ENCODE data around the gene MGAT5. TPM values are rescaled to one million over a fixed set of nuclear protein-coding genes. Genes with fewer than 3 reads are reported as not detected.

The MGAT5 gene
- total and polyA plus RNA-seq, 4 donors, result 6.1 to 49.7 (median 22.1) TPM

DNA sequence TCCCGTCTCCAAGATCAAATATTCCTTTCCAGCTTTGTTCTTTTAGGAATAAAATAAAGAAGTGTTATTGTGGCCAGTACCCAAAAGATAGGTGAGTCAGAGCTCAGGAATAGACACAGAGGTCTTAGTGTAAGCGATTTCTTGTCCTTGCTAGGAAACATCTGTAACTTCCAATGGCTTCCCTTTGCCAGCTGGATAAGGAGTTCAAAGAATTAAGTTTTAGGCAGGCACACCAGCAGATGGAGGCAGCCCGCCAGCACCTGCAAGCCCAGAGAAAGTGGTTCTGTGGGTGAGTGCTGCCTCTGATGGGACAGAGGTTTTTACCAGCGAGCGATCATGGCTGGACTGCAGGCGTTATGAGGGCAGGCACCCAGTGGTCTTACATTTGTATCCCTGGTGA, 125.4 kb downstream of the MGAT5 start:
- Histone ChIP-seq H3K27me3 (ENCODE audit: control insufficient read depth in 1 of 2, insufficient read depth in 2 of 2, low read length in 1 of 2) (no peaks in the 10 kb centered on the region), H3K27ac (ENCODE audit: low read depth in 1 of 2, low read length in 2 of 2) (no peak overlapping the region), H3K4me1 (ENCODE audit: control insufficient read depth in 1 of 2, insufficient read depth in 2 of 2, low read length in 2 of 2) (no peaks in the 10 kb centered on the region), H3K4me3 (ENCODE audit: low read length in 2 of 2) (no peak overlapping the region), H3K36me3 (ENCODE audit: control insufficient read depth in 1 of 2, insufficient read depth in 2 of 2, low read length in 1 of 2) (no peaks in the 10 kb centered on the region), H3K9me3 (ENCODE audit: control insufficient read depth, low read length) (no peaks in the 10 kb centered on the region)
- ATAC-seq (ENCODE audit: low FRiP score) (no peak), DNase-seq (no peak)
- intact Hi-C loops (cut with DNase I), result loop anchor here (5.0 kb wide), 1 partner anchor 33 kb away; no protein-coding TSS in a partner anchor
- WGBS, 2 donors, result 68 to 81% methylated on average over 6 of the region's 6 CpGs

DNA sequence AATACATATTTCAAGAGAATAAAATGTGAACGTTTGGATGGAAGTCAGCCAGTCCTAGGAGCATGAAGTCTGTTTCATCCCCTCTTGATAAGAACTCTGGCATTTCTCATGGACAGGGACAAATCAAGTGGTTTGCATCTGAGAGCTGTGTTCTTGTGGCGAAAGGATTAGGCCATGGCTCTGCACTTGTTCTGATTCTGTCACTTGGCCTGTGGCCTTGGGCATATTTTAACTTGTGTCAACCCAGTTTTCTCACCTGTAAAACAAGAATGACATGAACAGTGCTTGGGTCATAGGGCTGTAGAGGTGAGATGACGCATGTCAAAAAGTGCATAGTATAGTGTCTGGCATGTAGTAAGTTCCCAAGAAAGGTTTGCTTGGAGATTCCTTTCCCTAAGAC, 125.8 kb downstream of the MGAT5 start:
- no peak overlapping the region for H3K27ac ChIP-seq (ENCODE audit: low read depth in 1 of 2, low read length in 2 of 2)
- intact Hi-C loops (cut with DNase I), result loop anchor here (5.0 kb wide), 1 partner anchor 33 kb away; no protein-coding TSS in a partner anchor
- 75 to 77% methylated on average over 3 of the region's 3 CpGs for WGBS, 2 donors

DNA sequence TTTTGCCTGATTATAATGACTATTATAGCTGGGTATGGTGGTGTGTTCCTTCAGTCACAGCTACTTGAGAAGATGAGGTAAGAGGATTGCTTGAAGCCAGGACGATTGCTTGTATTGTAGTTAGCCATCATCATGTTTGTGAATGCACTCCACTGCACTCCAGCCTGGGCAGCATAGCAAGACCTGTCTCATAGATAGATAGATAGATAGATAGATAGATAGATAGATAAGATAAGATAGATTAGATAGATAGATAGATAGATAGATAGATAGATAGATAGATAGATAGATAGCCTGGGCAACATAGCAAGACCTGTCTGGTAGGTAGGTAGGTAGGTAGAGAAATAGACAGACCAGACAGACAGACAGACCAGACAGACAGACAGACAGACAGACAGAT, 127.3 kb downstream of the MGAT5 start:
- Histone ChIP-seq H3K4me1 (ENCODE audit: control insufficient read depth in 1 of 2, insufficient read depth in 2 of 2, low read length in 2 of 2) (no peaks in the 10 kb centered on the region), H3K27ac (ENCODE audit: low read depth in 1 of 2, low read length in 2 of 2) (no peak overlapping the region), H3K9me3 (ENCODE audit: control insufficient read depth, low read length) (no peaks in the 10 kb centered on the region), H3K27me3 (ENCODE audit: control insufficient read depth in 1 of 2, insufficient read depth in 2 of 2, low read length in 1 of 2) (no peaks in the 10 kb centered on the region), H3K36me3 (ENCODE audit: control insufficient read depth in 1 of 2, insufficient read depth in 2 of 2, low read length in 1 of 2) (no peaks in the 10 kb centered on the region), H3K4me3 (ENCODE audit: low read length in 2 of 2) (no peak overlapping the region)
- WGBS, 2 donors, result 69 to 88% methylated on average over 1 of the region's 1 CpG
- no peak for DNase-seq
- intact Hi-C loops (cut with DNase I), result no loop called here
- ATAC-seq (ENCODE audit: low FRiP score), result no peak

More for the DNA sequence above, 125.8 kb downstream of the MGAT5 start:
- no peaks in the 10 kb centered on the region for H3K27me3 ChIP-seq (ENCODE audit: control insufficient read depth in 1 of 2, insufficient read depth in 2 of 2, low read length in 1 of 2)
- no peaks in the 10 kb centered on the region for H3K36me3 ChIP-seq (ENCODE audit: control insufficient read depth in 1 of 2, insufficient read depth in 2 of 2, low read length in 1 of 2)
- no peaks in the 10 kb centered on the region for H3K9me3 ChIP-seq (ENCODE audit: control insufficient read depth, low read length)
- H3K4me1 ChIP-seq (ENCODE audit: control insufficient read depth in 1 of 2, insufficient read depth in 2 of 2, low read length in 2 of 2), result no peaks in the 10 kb centered on the region
- no peak overlapping the region for H3K4me3 ChIP-seq (ENCODE audit: low read length in 2 of 2)
- ATAC-seq (ENCODE audit: low FRiP score) (no peak), DNase-seq (no peak)

DNA sequence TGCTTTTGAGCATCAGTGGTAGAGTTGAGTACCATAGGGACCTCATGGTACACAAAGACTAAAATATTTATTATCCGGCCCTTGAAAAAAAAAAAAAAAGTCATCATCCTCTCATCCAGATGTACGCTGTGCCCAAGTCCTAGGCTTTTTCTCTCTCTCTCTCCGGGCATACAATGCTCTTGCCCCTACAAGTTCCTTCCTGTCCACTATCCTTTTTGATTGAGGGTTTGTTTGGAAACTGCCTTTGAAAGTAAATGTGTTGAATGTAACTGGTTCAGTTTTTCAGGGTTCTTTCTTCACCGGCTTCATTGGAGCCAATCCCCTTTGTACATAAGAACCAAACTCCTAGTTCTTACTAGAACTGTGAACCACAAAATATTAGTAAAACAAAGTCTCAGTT, 130.3 kb downstream of the MGAT5 start:
- H3K4me3 ChIP-seq (ENCODE audit: low read length in 2 of 2), result no peak overlapping the region
- no peak overlapping the region for H3K27ac ChIP-seq (ENCODE audit: low read depth in 1 of 2, low read length in 2 of 2)
- ATAC-seq (ENCODE audit: low FRiP score) (no peak), DNase-seq (no peak)
- no peaks in the 10 kb centered on the region for H3K36me3 ChIP-seq (ENCODE audit: control insufficient read depth in 1 of 2, insufficient read depth in 2 of 2, low read length in 1 of 2)
- H3K27me3 ChIP-seq (ENCODE audit: control insufficient read depth in 1 of 2, insufficient read depth in 2 of 2, low read length in 1 of 2), result no peaks in the 10 kb centered on the region
- H3K4me1 ChIP-seq (ENCODE audit: control insufficient read depth in 1 of 2, insufficient read depth in 2 of 2, low read length in 2 of 2), result no peaks in the 10 kb centered on the region
- no peaks in the 10 kb centered on the region for H3K9me3 ChIP-seq (ENCODE audit: control insufficient read depth, low read length)
- intact Hi-C loops (cut with DNase I), result no loop called here
- 98% methylated on average over 4 of the region's 4 CpGs for WGBS, 2 donors

DNA sequence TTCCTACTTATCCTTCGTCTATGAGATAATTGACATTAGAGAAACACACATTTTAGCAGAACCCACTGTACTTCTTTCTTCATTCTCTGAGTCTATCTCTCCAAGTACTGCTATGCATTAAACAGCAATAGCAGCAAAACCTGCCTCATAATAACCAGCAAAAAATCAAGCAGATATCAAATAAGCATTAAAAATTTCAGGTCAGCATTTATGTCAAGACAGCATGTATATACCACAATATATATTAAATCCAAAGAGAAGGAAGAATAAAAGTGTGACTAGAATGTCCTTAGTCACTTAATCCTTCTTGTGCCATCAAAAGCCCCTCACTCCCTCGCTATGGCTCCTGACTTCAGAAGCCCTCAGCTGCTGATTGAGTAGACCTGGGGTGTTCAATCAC, 131.3 kb downstream of the MGAT5 start:
- Histone ChIP-seq H3K36me3 (ENCODE audit: control insufficient read depth in 1 of 2, insufficient read depth in 2 of 2, low read length in 1 of 2) (no peaks in the 10 kb centered on the region), H3K4me1 (ENCODE audit: control insufficient read depth in 1 of 2, insufficient read depth in 2 of 2, low read length in 2 of 2) (no peaks in the 10 kb centered on the region), H3K4me3 (ENCODE audit: low read length in 2 of 2) (no peak overlapping the region), H3K9me3 (ENCODE audit: control insufficient read depth, low read length) (no peaks in the 10 kb centered on the region), H3K27ac (ENCODE audit: low read depth in 1 of 2, low read length in 2 of 2) (no peak overlapping the region), H3K27me3 (ENCODE audit: control insufficient read depth in 1 of 2, insufficient read depth in 2 of 2, low read length in 1 of 2) (no peaks in the 10 kb centered on the region)
- ATAC-seq (ENCODE audit: low FRiP score) (no peak), DNase-seq (no peak)
- intact Hi-C loops (cut with DNase I), result no loop called here
- WGBS, 2 donors, result 73 to 95% methylated on average over 2 of the region's 2 CpGs

DNA sequence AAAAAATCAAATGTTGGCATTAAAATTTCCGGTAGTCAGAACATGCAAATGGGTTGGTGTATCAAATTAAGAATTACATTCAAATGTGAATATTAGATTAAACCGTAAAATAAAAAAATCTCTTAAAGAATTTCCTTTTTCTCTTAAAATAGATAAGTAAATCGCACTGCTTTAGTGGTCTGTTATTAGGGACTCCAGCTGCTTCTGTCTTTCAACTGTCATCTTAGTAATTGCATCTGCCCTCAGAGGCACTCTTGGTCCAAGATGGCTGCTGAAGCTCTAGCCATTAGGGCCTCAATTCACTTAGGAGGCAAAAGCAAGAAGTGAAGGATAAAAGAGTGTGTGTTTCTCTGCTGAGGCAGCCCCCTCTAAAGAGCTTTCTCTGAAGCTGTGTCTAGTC, 132.4 kb downstream of the MGAT5 start:
- no peaks in the 10 kb centered on the region for H3K9me3 ChIP-seq (ENCODE audit: control insufficient read depth, low read length)
- H3K27ac ChIP-seq (ENCODE audit: low read depth in 1 of 2, low read length in 2 of 2), result no peak overlapping the region
- H3K4me1 ChIP-seq (ENCODE audit: control insufficient read depth in 1 of 2, insufficient read depth in 2 of 2, low read length in 2 of 2), result no peaks in the 10 kb centered on the region
- DNase-seq (no peak), ATAC-seq (ENCODE audit: low FRiP score) (no peak)
- H3K4me3 ChIP-seq (ENCODE audit: low read length in 2 of 2), result no peak overlapping the region
- intact Hi-C loops (cut with DNase I), result no loop called here
- WGBS, 2 donors, result 93 to 98% methylated on average over 3 of the region's 3 CpGs
- no peaks in the 10 kb centered on the region for H3K36me3 ChIP-seq (ENCODE audit: control insufficient read depth in 1 of 2, insufficient read depth in 2 of 2, low read length in 1 of 2)
- H3K27me3 ChIP-seq (ENCODE audit: control insufficient read depth in 1 of 2, insufficient read depth in 2 of 2, low read length in 1 of 2), result no peaks in the 10 kb centered on the region

DNA sequence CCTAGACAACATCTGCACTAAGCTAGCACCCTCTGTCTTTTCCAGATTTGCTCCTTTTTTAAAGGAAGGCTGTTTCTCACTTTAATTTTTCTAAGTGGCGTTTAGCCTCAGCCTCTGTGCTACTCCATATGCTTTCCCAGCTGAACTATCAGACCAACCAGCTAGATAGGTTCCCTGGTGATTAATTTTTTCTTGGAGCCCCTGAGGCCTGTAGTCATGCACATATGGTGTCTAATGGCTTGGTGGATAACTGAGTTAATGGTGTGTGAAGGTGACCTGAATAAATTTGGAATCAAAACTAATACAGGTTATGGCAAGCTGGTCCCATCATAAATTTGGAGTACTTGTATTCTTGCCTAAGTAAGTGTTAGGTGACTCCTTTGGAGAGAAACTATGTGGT, 135.5 kb downstream of the MGAT5 start:
- no peak for DNase-seq
- Histone ChIP-seq H3K9me3 (ENCODE audit: control insufficient read depth, low read length) (no peaks in the 10 kb centered on the region), H3K4me3 (ENCODE audit: low read length in 2 of 2) (no peak overlapping the region), H3K4me1 (ENCODE audit: control insufficient read depth in 1 of 2, insufficient read depth in 2 of 2, low read length in 2 of 2) (no peaks in the 10 kb centered on the region), H3K27ac (ENCODE audit: low read depth in 1 of 2, low read length in 2 of 2) (no peak overlapping the region), H3K27me3 (ENCODE audit: control insufficient read depth in 1 of 2, insufficient read depth in 2 of 2, low read length in 1 of 2) (no peaks in the 10 kb centered on the region), H3K36me3 (ENCODE audit: control insufficient read depth in 1 of 2, insufficient read depth in 2 of 2, low read length in 1 of 2) (no peaks in the 10 kb centered on the region)
- intact Hi-C loops (cut with DNase I), result no loop called here
- 96 to 99% methylated on average over 1 of the region's 1 CpG for WGBS, 2 donors
- no peak for ATAC-seq (ENCODE audit: low FRiP score)

DNA sequence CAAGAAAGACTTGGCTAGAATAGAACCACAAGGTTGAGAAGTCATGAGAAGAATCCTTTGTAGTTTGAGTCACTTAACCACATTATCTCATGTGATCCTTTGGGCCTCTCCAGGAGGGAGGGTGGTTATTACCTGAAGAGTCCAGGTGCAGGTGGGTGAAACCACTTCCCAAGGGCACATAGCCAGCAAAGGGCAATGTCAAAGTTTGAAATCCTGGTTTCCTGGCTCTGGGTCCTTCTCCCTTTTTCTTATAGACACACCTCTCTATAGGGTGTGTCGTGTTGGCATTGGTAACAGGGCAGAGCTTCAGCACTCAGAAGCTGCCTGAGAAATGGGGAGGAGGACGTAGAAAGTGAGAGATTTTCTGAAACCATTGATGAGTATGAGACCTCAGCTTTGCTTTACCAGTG, 137.9 kb downstream of the MGAT5 start:
- Histone ChIP-seq H3K27ac (ENCODE audit: low read depth in 1 of 2, low read length in 2 of 2) (no peak overlapping the region), H3K9me3 (ENCODE audit: control insufficient read depth, low read length) (no peaks in the 10 kb centered on the region), H3K27me3 (ENCODE audit: control insufficient read depth in 1 of 2, insufficient read depth in 2 of 2, low read length in 1 of 2) (no peaks in the 10 kb centered on the region), H3K4me3 (ENCODE audit: low read length in 2 of 2) (no peak overlapping the region), H3K4me1 (ENCODE audit: control insufficient read depth in 1 of 2, insufficient read depth in 2 of 2, low read length in 2 of 2) (no peaks in the 10 kb centered on the region), H3K36me3 (ENCODE audit: control insufficient read depth in 1 of 2, insufficient read depth in 2 of 2, low read length in 1 of 2) (no peaks in the 10 kb centered on the region)
- ATAC-seq (ENCODE audit: low FRiP score) (no peak), DNase-seq (no peak)
- 83 to 91% methylated on average over 2 of the region's 2 CpGs for WGBS, 2 donors
- intact Hi-C loops (cut with DNase I), result no loop called here

DNA sequence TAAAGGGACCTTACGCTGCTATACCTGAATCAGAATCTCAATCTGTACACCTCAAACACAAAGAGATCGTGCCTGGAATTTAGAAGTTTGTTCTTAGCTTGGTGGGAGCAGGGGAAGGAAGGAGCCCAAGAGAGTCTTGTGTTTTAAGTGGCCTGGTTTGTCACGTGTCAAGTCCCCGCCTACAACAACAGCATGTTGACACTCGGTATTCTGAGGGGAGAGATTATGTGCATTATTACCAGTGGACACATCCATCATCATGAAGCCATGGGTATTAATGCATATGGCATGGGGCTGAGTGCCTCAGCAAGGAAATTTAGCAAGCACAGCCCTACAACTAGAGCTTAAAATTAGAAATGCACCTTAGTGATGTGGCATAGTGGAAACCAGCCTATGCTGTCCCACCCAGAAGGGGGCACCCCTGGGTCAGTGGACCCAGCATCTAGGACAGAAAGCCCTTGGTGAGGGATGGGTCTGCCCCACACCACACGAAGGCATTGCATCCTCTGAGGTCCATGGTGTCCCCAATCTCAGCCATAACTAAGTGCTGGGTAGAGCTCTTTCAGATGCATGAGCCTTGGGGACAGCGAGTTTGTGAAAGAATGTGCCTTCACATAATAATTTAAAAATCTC, 138.7 kb downstream of the MGAT5 start:
- DNase-seq (no peak), ATAC-seq (ENCODE audit: low FRiP score) (peak; percentile 24)
- Histone ChIP-seq H3K27ac (ENCODE audit: low read depth in 1 of 2, low read length in 2 of 2) (no peak overlapping the region), H3K4me3 (ENCODE audit: low read length in 2 of 2) (no peak overlapping the region), H3K36me3 (ENCODE audit: control insufficient read depth in 1 of 2, insufficient read depth in 2 of 2, low read length in 1 of 2) (no peaks in the 10 kb centered on the region), H3K27me3 (ENCODE audit: control insufficient read depth in 1 of 2, insufficient read depth in 2 of 2, low read length in 1 of 2) (no peaks in the 10 kb centered on the region), H3K9me3 (ENCODE audit: control insufficient read depth, low read length) (no peaks in the 10 kb centered on the region), H3K4me1 (ENCODE audit: control insufficient read depth in 1 of 2, insufficient read depth in 2 of 2, low read length in 2 of 2) (no peaks in the 10 kb centered on the region)
- intact Hi-C loops (cut with DNase I), result no loop called here
- WGBS, 2 donors, result 48 to 50% methylated on average over 7 of the region's 7 CpGs
